Mesenchymal stem cell (in vitro differentiated cells and primary cell): ENCODE results near the gene ZFP14.
"Not testable (repeated sequence)": the region's sequence is repeated elsewhere in the genome, so short reads cannot be mapped to it uniquely, and the experiment has no call there.

ENCODE experiments used
- DNase-seq: peaks from one replicate; pipeline ENCODE4 v3.0.0-alpha.2; 2013
- H2AFZ ChIP-seq: one replicate; pipeline ENCODE4 v1.6.1; 2013; ENCODE audit warnings: low read depth, mild to moderate bottlenecking, control low read depth, inconsistent platforms, low read length, moderate library complexity
- H2AK5ac ChIP-seq: 2 replicates; pipeline ENCODE4 v1.6.1; 2013; ENCODE audit warnings: low read length, moderate library complexity, mild to moderate bottlenecking, inconsistent platforms; ENCODE audit not compliant: severe bottlenecking
- H2BK120ac ChIP-seq: one replicate; pipeline ENCODE4 v1.6.1; 2013; ENCODE audit warnings: low read depth, mild to moderate bottlenecking, inconsistent platforms, low read length, moderate library complexity
- H2BK12ac ChIP-seq, 2 experiments: one replicate each; pipeline ENCODE4 v1.6.1; 2013; ENCODE audit warnings: inconsistent platforms in 2 of 2, low read length in 2 of 2, mild to moderate bottlenecking in 2 of 2, moderate library complexity in 2 of 2, control low read depth in 1 of 2
- H2BK15ac ChIP-seq: one replicate; pipeline ENCODE4 v1.6.1; 2013; ENCODE audit warnings: mild to moderate bottlenecking, low read depth, inconsistent platforms; ENCODE audit not compliant: poor library complexity, severe bottlenecking
- H2BK5ac ChIP-seq: 2 replicates; pipeline ENCODE4 v1.6.1; 2013; ENCODE audit warnings: low read depth, mild to moderate bottlenecking, low read length, control low read depth, inconsistent platforms; ENCODE audit not compliant: poor library complexity, severe bottlenecking
- H3K14ac ChIP-seq, 2 experiments: one replicate each; pipeline ENCODE4 v1.6.1; 2013; ENCODE audit warnings: inconsistent platforms in 2 of 2, low read length in 2 of 2, control low read depth in 1 of 2, mild to moderate bottlenecking in 1 of 2, moderate library complexity in 1 of 2
- H3K18ac ChIP-seq, 2 experiments: one replicate each; pipeline ENCODE4 v1.6.1; 2013; ENCODE audit warnings: inconsistent platforms in 2 of 2, low read length in 2 of 2, control low read depth in 1 of 2, low read depth in 1 of 2, mild to moderate bottlenecking in 1 of 2
- H3K23ac ChIP-seq, 2 experiments: one replicate each; pipeline ENCODE4 v1.6.1; 2013; ENCODE audit warnings: inconsistent platforms in 2 of 2, low read length in 2 of 2, mild to moderate bottlenecking in 2 of 2, moderate library complexity in 2 of 2, control low read depth in 1 of 2
- H3K27ac ChIP-seq: 2 replicates; pipeline ENCODE4 v1.5.1; 2013; ENCODE audit warnings: mild to moderate bottlenecking, moderate library complexity, low read length, control low read depth, inconsistent platforms; ENCODE audit not compliant: poor library complexity, severe bottlenecking
- H3K27me3 ChIP-seq, 2 experiments: 2 replicates each; pipeline versions ENCODE4 v1.6.1 to v1.7.0; 2013; ENCODE audit warnings: low read length in 2 of 2, mild to moderate bottlenecking in 2 of 2, moderate library complexity in 2 of 2, control low read depth in 1 of 2, inconsistent platforms in 1 of 2; ENCODE audit not compliant: control insufficient read depth in 1 of 2, insufficient read depth in 1 of 2
- H3K36me3 ChIP-seq, 2 experiments: 2 replicates each; pipeline versions ENCODE4 v1.6.1 to v1.7.0; 2013; ENCODE audit warnings: low read length in 2 of 2, control low read depth in 1 of 2, inconsistent platforms in 1 of 2, low read depth in 1 of 2, mild to moderate bottlenecking in 1 of 2; ENCODE audit not compliant: insufficient read depth in 2 of 2, control insufficient read depth in 1 of 2
- H3K4ac ChIP-seq, 2 experiments: one replicate each; pipeline ENCODE4 v1.6.1; 2013; ENCODE audit warnings: inconsistent platforms in 2 of 2, low read length in 2 of 2, mild to moderate bottlenecking in 2 of 2, moderate library complexity in 2 of 2, control low read depth in 1 of 2, low read depth in 1 of 2
- H3K4me1 ChIP-seq: 2 replicates; pipeline ENCODE4 v1.6.1; 2013; ENCODE audit warnings: low read depth, low read length, control low read depth; ENCODE audit not compliant: control insufficient read depth, insufficient read depth
- H3K4me2 ChIP-seq: 2 replicates; pipeline ENCODE4 v1.6.1; 2013; ENCODE audit warnings: low read length, mild to moderate bottlenecking, inconsistent platforms; ENCODE audit not compliant: poor library complexity, severe bottlenecking
- H3K4me3 ChIP-seq, 2 experiments: 2 replicates each; pipeline versions ENCODE4 v1.5.1 to v1.7.0; 2013; ENCODE audit warnings: low read length in 2 of 2, mild to moderate bottlenecking in 2 of 2, control low read depth in 1 of 2, low read depth in 1 of 2; ENCODE audit not compliant: insufficient read depth in 1 of 2
- H3K79me1 ChIP-seq: replicated peaks from 2 replicates; pipeline ENCODE4 v1.6.1; 2013; ENCODE audit warnings: mild to moderate bottlenecking, control low read depth, low read length, inconsistent platforms; ENCODE audit not compliant: poor library complexity, severe bottlenecking
- H3K9ac ChIP-seq: 2 replicates; pipeline ENCODE4 v1.7.0; 2013; ENCODE audit warnings: mild to moderate bottlenecking, low read length, moderate library complexity
- H3K9me3 ChIP-seq: 2 replicates; pipeline ENCODE4 v1.7.0; 2013; ENCODE audit warnings: mild to moderate bottlenecking, low read length; ENCODE audit not compliant: control insufficient read depth
- H4K8ac ChIP-seq: one replicate; pipeline ENCODE4 v1.6.1; 2013; ENCODE audit warnings: inconsistent platforms, mild to moderate bottlenecking, low read length, moderate library complexity
- H4K91ac ChIP-seq: one replicate; pipeline ENCODE4 v1.6.1; 2013; ENCODE audit warnings: mild to moderate bottlenecking, low read length, inconsistent platforms
- WGBS: methylation state at CpG from one replicate; pipeline ENCODE4 v1.1.7; 2013; ENCODE audit warnings: mixed read lengths; 5-methylcytosine and 5-hydroxymethylcytosine counted together

The ZFP14 gene

DNA sequence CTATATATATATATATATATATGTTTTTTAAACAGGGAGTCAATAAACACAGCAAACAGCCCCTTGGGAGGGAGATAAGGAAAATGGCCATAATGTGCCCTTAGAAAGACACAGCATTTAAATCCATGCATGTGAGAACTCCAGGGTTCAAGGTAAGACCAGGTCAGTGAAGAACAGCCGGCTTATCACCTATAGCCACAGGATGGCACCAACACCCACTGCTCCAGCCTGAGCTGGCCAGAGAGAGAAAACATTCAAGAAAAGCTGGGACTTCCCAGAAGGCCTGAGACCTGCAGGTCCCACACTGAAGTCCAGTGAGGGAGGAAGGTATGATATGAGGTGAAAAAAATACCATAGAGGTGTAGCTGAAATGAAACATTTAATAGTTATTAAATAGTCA, 63.8 kb downstream of the ZFP14 start:
- H4K8ac ChIP-seq, H3K27me3 ChIP-seq, H2BK120ac ChIP-seq, DNase-seq, H3K4me1 ChIP-seq, H2BK5ac ChIP-seq, H4K91ac ChIP-seq, H3K4me3 ChIP-seq, H3K4ac ChIP-seq, H2AFZ ChIP-seq, H3K14ac ChIP-seq, H3K18ac ChIP-seq, H3K79me1 ChIP-seq, H3K9ac ChIP-seq, H2AK5ac ChIP-seq, H3K4me2 ChIP-seq, H3K9me3 ChIP-seq, H3K23ac ChIP-seq, H3K27ac ChIP-seq, H2BK12ac ChIP-seq, H2BK15ac ChIP-seq: not testable (repeated sequence)
- H3K36me3 ChIP-seq = peaks cover 0 to 11% of the 10 kb centered on the region in 2 experiments
- WGBS = no CpG with 5 or more reads among the region's 1 CpG

DNA sequence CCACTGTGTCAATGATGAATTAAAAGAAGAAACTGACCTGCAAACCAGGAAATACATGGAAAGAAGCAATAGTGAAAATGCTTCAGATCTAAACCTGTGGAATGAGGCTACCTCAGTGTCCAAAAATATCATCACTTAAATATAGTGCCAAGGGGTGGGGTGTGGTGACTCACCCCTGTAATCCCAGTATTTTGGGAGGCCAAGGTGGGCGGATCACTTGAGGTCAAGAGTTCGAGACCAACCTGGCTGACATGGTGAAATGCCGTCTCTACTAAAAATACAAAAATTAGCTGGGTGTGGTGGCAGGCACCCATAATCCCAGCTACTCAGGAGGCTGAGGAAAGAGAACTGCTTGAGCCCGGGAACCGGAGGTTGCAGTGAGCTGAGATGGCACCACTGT, 64.9 kb downstream of the ZFP14 start:
- not testable (repeated sequence) for H3K79me1 ChIP-seq, H3K14ac ChIP-seq, H3K4me3 ChIP-seq, H2BK120ac ChIP-seq, H2AFZ ChIP-seq, H3K9ac ChIP-seq, H2AK5ac ChIP-seq, H4K91ac ChIP-seq, DNase-seq, H3K36me3 ChIP-seq, H3K27ac ChIP-seq, H2BK5ac ChIP-seq, H3K18ac ChIP-seq, H3K27me3 ChIP-seq, H3K9me3 ChIP-seq, H3K4me2 ChIP-seq, H4K8ac ChIP-seq, H3K4ac ChIP-seq, H3K4me1 ChIP-seq, H2BK12ac ChIP-seq, H2BK15ac ChIP-seq, H3K23ac ChIP-seq
- 100% methylated on average over 3 of the region's 5 CpGs for WGBS

DNA sequence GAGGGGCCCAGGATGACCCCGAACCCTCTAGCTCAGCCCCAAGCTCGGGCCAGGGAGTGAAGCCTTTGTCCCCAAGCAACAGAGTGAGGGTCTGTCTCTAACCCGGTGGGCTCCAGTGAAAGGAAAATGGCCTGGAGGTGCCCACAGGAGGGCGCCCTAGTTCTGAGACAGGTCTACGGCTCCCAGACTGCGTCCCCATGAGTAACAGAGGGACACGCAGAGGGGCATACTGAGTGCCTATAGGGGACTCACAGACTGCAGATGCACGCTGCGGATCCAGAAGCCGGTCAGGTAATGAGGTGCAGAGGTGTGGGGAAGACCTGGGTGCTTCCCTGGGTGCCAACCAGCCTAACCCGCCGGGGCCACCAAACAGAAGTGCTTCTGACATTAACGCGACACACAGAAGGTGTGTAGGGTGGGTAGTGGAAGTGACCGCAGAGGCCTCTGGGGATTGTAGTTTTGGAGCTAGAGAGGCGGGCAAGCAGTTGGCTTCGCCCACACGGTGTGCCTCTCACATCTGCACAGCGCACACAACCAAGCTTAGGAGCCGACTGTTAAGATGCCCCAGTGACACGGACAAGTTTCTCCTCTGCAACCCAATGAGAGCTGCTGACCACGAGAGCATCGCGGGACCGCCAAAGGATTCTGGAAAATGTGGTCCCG, 67.8 kb downstream of the ZFP14 start:
- not testable (repeated sequence) for H2BK15ac ChIP-seq, DNase-seq, H3K27me3 ChIP-seq, H4K91ac ChIP-seq, H2BK120ac ChIP-seq, H3K9me3 ChIP-seq, H3K9ac ChIP-seq, H3K4me1 ChIP-seq, H3K79me1 ChIP-seq, H3K18ac ChIP-seq, H2BK5ac ChIP-seq, H3K4ac ChIP-seq, H2AFZ ChIP-seq, H3K4me2 ChIP-seq, H3K36me3 ChIP-seq, H3K4me3 ChIP-seq, H3K23ac ChIP-seq, H2BK12ac ChIP-seq, H2AK5ac ChIP-seq, H4K8ac ChIP-seq, H3K27ac ChIP-seq, H3K14ac ChIP-seq
- no CpG with 5 or more reads among the region's 26 CpGs for WGBS

DNA sequence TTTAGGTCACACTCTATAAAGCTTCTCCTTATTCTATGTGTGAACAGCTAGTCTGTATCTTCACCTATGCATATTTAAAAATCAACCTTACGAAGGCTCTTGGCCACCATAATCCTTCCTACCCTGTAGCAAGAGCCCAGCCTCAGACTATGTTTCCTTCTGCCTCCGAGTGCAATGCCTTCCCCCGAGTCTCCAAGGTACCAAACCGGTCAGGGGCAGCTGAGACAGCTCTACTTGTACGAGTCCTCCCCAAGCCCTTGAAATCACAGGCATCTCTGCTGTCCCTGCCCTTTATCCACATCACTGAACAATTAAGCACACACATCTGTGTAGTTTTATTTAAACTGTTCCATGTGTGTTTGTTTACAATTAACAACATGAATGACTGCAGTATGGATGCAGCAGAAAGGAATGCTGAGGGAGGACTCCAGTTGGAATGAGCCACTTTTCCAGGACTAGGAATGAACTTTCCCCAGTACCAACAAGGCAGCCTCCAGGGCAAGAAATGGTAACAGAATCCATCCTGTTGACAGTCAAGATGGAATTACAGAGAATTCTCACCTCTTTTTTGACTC, 68.5 kb downstream of the ZFP14 start:
- H3K18ac ChIP-seq, H3K4me1 ChIP-seq, H3K27me3 ChIP-seq, H2BK15ac ChIP-seq, H2BK5ac ChIP-seq, DNase-seq, H3K4me2 ChIP-seq, H3K79me1 ChIP-seq, H3K14ac ChIP-seq, H3K4me3 ChIP-seq, H3K9me3 ChIP-seq, H3K9ac ChIP-seq, H4K8ac ChIP-seq, H2BK12ac ChIP-seq, H3K23ac ChIP-seq, H2AFZ ChIP-seq, H3K36me3 ChIP-seq, H4K91ac ChIP-seq, H2AK5ac ChIP-seq, H3K4ac ChIP-seq, H2BK120ac ChIP-seq, H3K27ac ChIP-seq: not testable (repeated sequence)
- WGBS = no CpG with 5 or more reads among the region's 5 CpGs
